ENCODE measurements around the gene TINAGL1. TPM values are rescaled to one million over a fixed set of nuclear protein-coding genes. Genes with fewer than 3 reads are reported as not detected.
A peak's percentile ranks its signal among the peaks of the same experiment; 100 is the strongest.

Gene TINAGL1
- total RNA-seq, 1 experiment from 2014 or later = 2.5 TPM

DNA sequence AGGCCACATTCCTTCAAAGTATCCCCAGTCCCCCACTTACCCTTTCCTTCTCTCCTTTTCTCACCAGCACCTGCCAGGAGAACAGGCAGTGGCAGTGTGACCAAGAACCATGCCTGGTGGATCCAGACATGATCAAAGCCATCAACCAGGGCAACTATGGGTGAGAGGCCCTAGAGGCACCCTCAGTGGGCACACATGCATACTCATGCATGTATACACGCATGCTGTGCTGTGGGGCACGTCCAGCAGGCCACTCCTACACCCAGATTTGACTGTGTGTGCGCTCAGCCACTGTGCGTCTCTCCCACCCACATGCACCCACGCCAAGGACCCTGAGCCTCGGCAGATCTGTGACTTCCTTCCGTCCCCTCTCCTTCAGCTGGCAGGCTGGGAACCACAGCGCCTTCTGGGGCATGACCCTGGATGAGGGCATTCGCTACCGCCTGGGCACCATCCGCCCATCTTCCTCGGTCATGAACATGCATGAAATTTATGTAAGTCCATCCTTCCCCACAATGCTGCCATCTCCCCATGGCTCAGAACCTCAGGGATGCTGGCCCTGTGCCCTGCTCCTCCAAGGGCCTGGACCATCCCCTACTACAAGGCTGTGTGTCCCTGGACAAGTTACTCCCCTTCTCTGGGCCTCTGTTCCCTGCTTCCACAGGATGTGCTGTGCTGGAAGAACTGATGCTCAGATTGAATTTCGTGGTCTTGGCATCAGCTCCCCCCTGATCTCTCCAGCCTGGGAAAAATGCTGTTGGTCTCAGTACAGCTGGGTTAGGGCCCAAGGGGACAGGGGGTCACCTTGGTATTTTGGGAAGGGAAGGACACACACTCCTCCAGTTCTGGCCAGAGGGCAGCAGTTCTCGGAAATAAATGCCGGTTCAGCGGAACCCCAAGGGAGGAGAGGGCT, 7.0 kb downstream of the TINAGL1 start:
- no peaks in the 10 kb centered on the region for H3K23me2 ChIP-seq (ENCODE audit: insufficient read length, low read depth, low read length, poor library complexity, severe bottlenecking)

More for the DNA sequence above, 7.0 kb downstream of the TINAGL1 start:
- Histone ChIP-seq H3K9ac (ENCODE audit: extremely low read depth, insufficient read length, low read length) (no peak overlapping the region), H2AK5ac (ENCODE audit: insufficient read length, low read length) (no peak overlapping the region), H3K4me1 (ENCODE audit: insufficient read depth, low read length) (peaks cover 10% of the 10 kb centered on the region; the same call in 1 of the 2 replicates), H3K27ac (ENCODE audit: insufficient read length, low read depth, low read length) (no peak overlapping the region), H3K4me2 (ENCODE audit: insufficient read depth, insufficient read length, low read length) (no peak overlapping the region), H3K18ac (ENCODE audit: insufficient read length, low read depth, low read length) (no peak overlapping the region), H2BK20ac (ENCODE audit: low read depth, low read length, poor library complexity, severe bottlenecking) (no peak overlapping the region), H2BK120ac (ENCODE audit: low read depth, low read length, poor library complexity, severe bottlenecking) (no peak overlapping the region), H4K20me1 (ENCODE audit: control insufficient read depth, insufficient read depth, insufficient read length) (no peaks in the 10 kb centered on the region), H3K27me3 (ENCODE audit: insufficient read depth, low read length) (no peaks in the 10 kb centered on the region), H3K9me3 (ENCODE audit: control insufficient read depth, low read depth, low read length) (no peaks in the 10 kb centered on the region), H2AFZ (ENCODE audit: low read length) (no peak overlapping the region), H4K5ac (ENCODE audit: insufficient read length, low read depth, low read length) (no peak overlapping the region), H2BK15ac (ENCODE audit: low read depth, low read length) (no peak overlapping the region), H4K8ac (replicated peaks; ENCODE audit: insufficient read length, low read depth, low read length) (no peak overlapping the region), H2BK5ac (ENCODE audit: insufficient read length, low read length) (no peak overlapping the region), H3K79me2 (ENCODE audit: insufficient read depth, low read length) (no peaks in the 10 kb centered on the region), H4K91ac (ENCODE audit: insufficient read length, low read depth, low read length) (no peak overlapping the region), H2BK12ac (ENCODE audit: insufficient read length, low read depth, low read length) (no peak overlapping the region), H3K14ac (ENCODE audit: insufficient read depth, low read length) (no peak overlapping the region), H3T11ph (ENCODE audit: low read length) (no peak overlapping the region), H3K56ac (ENCODE audit: insufficient read length, low read depth, low read length) (no peak overlapping the region), H3K79me1 (ENCODE audit: insufficient read depth, low read depth, low read length, poor library complexity, severe bottlenecking) (no peaks in the 10 kb centered on the region), H3K23ac (ENCODE audit: insufficient read length, low read depth, low read length) (no peak overlapping the region), H3K4ac (ENCODE audit: low read depth, low read length) (no peak overlapping the region)
- peaks cover 2% of the 10 kb centered on the region for H3K27me3 Mint-ChIP-seq (ENCODE audit: low read depth)
- H3K27ac Mint-ChIP-seq = peak overlapping the region in 1 of 3 experiments; percentile 42; a peak in 1 of 7 replicates
- no CpG with 5 or more reads among the region's 16 CpGs for WGBS (ENCODE audit: extremely low coverage, insufficient read length, low lambda C conversion rate)
- H3K36me3 Mint-ChIP-seq (ENCODE audit: insufficient read depth in 1 of 3, low read depth in 3 of 3) = no peaks in the 10 kb centered on the region
- DNase-seq = no peak
- peaks cover 24 to 34% of the 10 kb centered on the region in 2 experiments for H3K4me1 Mint-ChIP-seq
- no peaks in the 10 kb centered on the region for H3K9me3 Mint-ChIP-seq
- H3K4me3 Mint-ChIP-seq = no peak overlapping the region
- TF ChIP-seq, protein P1, sequence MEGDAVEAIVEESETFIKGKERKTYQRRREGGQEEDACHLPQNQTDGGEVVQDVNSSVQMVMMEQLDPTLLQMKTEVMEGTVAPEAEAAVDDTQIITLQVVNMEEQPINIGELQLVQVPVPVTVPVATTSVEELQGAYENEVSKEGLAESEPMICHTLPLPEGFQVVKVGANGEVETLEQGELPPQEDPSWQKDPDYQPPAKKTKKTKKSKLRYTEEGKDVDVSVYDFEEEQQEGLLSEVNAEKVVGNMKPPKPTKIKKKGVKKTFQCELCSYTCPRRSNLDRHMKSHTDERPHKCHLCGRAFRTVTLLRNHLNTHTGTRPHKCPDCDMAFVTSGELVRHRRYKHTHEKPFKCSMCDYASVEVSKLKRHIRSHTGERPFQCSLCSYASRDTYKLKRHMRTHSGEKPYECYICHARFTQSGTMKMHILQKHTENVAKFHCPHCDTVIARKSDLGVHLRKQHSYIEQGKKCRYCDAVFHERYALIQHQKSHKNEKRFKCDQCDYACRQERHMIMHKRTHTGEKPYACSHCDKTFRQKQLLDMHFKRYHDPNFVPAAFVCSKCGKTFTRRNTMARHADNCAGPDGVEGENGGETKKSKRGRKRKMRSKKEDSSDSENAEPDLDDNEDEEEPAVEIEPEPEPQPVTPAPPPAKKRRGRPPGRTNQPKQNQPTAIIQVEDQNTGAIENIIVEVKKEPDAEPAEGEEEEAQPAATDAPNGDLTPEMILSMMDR (conservative IDR thresholded peaks at IDR 0.05) = no peak

All from H9 (cell line).